Cerebellar nuclear complex (tissue), 1 donor: ENCODE results near the gene RLN2.
"Not testable (repeated sequence)": the region's sequence is repeated elsewhere in the genome, so short reads cannot be mapped to it uniquely, and the experiment has no call there.

Experiments
- DNase-seq, 2 experiments: peaks; one replicate each; lab custom pipeline; 2025; lab: John Stamatoyannopoulos, UW

RLN2 gene

DNA sequence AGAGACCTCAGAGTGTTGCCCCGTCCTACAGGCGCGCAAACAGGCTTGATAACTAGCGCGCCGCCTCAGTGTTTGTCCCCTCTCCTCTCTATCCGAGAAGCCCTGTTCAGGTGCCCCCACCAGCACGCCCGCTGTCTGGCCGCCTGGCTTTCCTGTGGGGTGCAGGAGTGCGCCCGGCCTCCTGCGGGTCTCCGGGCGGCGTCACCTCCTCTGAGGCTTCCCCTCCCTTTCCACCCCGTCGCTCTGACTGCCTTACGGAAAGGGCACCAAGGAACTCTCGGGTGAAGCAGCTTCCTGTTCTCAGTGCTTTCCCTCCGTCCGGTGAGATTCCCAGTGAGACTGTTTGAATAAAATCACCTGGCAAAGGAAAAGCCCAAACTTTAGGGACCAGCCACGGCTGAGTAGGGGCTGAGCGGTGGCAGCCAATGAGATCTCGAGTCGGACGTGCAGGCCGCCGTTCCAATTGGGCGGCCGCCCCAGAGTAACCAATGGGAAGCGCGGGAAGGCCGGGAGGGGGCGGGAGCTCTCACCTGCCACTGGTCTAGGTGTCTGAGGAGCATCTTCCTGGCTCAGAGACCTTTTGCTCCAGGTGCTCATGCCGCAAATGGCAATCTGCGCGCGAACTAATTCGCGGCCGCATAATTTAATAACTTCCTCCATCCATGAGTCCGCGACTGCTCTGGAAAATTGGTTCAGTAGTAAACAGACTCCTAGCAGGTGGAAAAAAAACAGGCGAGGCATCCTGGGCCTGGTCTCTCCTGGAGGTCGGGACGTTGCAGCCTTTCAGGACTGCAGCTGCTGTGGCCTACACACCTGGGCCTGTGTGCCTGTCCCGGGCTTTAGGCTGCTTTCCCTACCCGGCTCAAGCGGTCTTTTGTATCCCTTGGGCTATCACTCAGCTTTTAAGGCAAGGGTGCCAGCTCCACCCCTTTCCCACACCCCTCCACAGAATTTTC lies at the start of gene RLN2:
Gene RLN2 (minus strand): TSS at position 877 of the 956 bp plus-strand sequence. CDS start 136 bp downstream, at position 741.
- not testable (repeated sequence) for DNase-seq

- no peak for DNase-seq
Observed at GRCh38 chr9:5354184-5354583, 49.7 kb upstream of the RLN2 start.

- DNase-seq = no peak
Observed at GRCh38 chr9:5352637-5353248, 48.2 kb upstream of the RLN2 start.

DNA sequence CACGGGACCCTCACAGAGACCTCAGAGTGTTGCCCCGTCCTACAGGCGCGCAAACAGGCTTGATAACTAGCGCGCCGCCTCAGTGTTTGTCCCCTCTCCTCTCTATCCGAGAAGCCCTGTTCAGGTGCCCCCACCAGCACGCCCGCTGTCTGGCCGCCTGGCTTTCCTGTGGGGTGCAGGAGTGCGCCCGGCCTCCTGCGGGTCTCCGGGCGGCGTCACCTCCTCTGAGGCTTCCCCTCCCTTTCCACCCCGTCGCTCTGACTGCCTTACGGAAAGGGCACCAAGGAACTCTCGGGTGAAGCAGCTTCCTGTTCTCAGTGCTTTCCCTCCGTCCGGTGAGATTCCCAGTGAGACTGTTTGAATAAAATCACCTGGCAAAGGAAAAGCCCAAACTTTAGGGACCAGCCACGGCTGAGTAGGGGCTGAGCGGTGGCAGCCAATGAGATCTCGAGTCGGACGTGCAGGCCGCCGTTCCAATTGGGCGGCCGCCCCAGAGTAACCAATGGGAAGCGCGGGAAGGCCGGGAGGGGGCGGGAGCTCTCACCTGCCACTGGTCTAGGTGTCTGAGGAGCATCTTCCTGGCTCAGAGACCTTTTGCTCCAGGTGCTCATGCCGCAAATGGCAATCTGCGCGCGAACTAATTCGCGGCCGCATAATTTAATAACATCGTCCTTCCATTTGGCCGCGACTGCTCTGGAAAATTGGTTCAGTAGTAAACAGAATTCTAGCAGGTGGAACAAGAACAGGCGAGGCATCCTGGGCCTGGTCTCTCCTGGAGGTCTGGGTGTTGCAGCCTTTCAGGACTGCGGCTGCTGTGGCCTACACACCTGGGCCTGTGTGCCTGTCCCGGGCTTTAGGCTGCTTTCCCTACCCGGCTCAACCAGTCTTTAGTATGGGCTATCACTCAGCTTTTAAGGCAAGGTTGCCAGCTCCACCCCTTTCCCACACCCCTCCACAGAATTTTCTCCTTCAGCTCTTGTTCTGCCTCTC lies 34.8 kb upstream of the RLN2 start, which contains the start of gene RLN1:
Gene RLN1 (minus strand): TSS at position 885 of the 990 bp plus-strand sequence. CDS start 130 bp downstream, at position 755.
- DNase-seq = not testable (repeated sequence)

DNA sequence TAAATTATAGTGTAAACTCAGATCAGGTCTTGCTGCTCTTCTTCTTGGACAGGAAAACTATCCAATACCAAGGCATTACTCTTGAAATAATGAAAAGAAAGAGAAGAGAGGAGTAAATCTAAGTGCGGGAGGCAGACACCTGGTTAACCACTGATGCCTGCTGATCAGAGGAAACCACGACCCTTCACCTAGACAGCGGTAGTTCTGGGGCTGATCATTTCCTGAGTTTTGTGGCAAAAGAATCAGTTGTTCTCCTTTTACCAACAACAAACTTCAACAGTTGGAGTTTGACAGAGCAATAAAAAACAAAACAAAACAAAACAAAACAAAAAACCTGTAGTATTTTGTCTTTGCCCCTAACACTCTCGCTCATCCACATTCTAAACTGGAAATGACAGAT lies 32.2 kb upstream of the RLN2 start:
- no peak for DNase-seq

GRCh38 chr9:5331276-5331675 lies 26.8 kb upstream of the RLN2 start:
- not testable (repeated sequence) for DNase-seq

DNA sequence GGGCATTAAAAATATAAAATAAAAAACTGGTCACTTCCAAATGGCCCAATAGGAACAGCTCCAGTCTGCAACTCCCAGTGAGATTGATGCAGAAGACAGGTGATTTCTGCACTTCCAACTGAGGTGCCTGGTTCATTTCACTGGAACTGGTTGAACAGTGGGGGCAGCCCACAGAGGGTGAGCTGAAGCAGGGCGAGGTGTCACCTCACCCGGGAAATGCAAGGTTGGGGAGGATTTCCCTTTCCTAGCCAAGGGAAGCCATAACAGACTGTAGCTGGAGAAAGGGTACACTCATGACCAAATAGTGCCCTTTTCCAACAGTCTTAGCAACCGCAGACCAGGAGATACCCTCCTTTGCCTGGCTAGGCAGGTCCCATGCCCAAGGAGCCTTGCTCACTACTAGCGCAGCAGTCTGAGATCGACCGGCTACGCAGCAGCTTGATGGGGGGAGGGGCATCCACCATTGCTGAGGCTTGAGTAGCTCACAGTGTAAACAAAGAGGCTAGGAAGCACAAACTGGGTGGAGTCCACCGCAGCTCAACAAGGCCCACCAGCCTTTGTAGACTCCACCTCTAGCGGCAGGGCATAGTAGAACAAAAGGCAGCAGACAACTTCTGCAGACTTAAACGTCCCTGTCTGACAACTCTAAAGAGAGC lies 22.5 kb upstream of the RLN2 start:
- no peak for DNase-seq

- DNase-seq = no peak
Observed at GRCh38 chr9:5326187-5326586, 21.7 kb upstream of the RLN2 start.

- DNase-seq = not testable (repeated sequence)
Observed at GRCh38 chr9:5321601-5322000, 17.1 kb upstream of the RLN2 start.

DNA sequence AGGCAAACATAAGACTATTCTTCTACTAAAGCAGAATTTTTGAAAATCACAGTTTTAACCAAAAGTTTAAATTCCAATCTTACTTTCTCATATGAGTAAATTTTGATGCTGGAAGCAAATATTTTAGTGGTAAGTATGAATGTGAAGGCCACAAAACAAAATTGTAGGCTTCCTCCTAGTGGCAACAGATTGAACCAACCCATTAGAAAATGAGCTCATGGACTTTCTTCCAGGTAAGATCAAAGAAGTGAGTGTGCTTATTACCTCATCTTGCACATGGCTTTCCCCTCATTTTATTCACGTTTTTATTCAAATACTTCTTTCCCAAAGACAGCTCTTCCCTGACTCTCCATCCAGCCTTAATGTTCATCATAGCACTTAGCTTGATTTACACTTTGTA lies 16.5 kb upstream of the RLN2 start:
- no peak for DNase-seq

DNA sequence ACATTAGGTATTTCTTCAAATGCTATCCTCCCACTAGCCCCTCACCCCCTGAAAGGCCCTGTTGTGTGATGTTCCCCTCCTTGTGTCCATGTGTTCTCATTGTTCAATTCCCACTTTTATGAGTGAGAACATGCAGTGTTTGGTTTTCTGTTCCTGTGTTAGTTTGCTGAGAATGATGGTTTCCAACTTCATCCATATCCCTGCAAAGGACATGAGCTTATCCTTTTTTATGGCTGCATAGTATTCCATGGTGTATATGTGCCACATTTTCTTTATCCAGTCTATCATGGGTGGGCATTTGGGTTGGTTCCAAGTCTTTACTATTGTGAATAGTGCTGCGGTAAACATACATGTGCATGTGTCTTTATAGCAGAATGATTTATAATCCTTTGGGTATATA lies 11.9 kb upstream of the RLN2 start:
- not testable (repeated sequence) for DNase-seq

- DNase-seq = no peak
Observed at GRCh38 chr9:5315187-5315923, 10.8 kb upstream of the RLN2 start.

DNA sequence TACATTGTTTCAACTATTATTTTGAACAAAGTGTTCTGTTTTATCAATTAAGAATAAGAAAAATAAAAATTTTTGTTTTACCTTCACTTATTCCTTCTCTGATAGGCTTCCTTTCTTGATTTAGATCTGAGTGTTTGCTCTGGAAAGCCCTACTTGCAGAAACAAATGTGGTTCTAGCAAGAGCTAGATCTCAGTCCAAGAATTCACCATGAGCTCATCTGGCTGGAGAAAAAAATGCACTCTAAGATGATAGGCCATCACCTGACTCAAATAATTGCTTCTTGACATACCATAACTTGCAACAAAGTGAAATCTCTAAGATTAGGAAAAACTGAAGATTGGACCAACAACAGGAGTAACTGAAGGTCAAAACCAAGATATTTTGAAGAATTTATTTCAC lies 6.3 kb upstream of the RLN2 start:
- no peak for DNase-seq

DNA sequence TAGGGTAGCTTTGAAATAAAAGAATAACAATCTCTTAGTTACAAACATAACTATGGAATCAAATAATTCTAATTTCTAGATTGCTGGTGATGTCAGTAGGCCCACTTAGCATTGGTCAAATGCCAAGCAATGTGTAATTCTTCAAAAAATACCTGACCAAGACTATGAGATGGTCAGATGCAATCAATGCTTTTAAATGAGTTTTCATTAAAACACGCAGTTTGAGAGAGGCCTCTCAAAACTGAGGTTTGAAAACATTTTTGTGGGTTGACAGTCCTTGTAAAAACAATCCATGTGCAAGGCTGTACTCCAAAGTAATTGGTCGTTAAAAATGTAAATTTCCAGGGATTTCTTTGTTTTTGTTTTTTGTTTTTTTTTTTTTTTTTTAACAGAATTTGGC lies 1.2 kb upstream of the RLN2 start:
- no peak for DNase-seq

DNA sequence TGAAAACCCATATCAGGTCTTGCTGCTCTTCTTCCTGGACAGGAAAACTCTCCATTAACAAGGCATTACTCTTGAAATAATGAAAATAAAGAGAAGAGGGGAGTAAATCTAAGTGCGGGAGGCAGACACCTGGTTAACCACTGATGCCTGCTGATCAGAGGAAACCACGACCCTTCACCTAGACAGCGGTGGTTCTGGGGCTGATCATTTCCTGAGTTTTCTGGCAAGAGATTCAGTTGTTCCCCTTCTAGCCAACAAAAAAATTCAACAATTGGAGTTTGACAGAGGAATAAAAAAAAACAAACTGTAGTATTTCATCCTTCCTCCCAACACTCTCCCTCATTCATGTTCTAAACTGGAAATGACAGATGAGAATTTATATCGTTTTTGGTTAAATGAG lies 3.0 kb downstream of the RLN2 start:
- no peak for DNase-seq

- no peak for DNase-seq
Observed at GRCh38 chr9:5292141-5292540, 12.4 kb downstream of the RLN2 start.

- no peak for DNase-seq
Observed at GRCh38 chr9:5288591-5288990, 15.9 kb downstream of the RLN2 start.

- DNase-seq = no peak
Observed at GRCh38 chr9:5286262-5286661, 18.3 kb downstream of the RLN2 start.

DNA sequence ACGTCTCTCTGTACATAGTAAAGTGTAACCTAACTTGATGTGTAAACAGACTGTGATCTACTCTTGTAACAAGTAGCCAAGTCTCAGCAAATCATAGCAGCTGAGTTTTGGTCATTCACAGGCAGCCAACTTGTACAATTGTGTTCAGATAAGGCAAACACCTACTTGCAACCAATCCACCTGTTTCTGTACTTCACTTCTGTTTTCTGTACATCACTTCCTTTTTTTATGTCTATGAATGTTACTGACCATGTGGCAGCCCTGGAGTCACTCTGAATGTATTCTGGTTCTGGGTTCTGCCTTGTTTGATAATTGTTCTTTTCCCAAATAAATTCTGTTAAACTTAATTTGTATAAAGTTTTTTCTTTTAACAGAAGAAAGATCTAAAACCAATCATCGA lies 26.0 kb downstream of the RLN2 start:
- DNase-seq = no peak

DNA sequence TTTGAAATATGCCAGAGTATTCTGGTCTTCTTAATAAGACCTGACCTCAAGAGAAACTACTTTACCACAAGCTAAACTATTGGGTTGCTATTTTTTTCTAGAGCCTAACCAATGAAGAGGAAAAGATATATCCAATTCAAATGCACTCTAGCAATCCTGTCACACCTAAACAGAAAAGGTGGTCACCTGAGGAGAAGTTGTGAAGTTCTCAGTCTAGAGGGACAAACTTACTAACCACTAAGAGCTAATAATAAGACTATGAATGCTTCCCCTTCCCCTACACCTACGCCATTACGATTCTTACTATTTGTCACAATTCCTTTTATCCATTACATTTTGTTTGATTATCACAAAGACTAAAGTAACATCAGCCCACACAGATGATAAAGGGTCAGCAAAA lies 29.7 kb downstream of the RLN2 start:
- no peak for DNase-seq

GRCh38 chr9:5269249-5269715 lies 35.2 kb downstream of the RLN2 start:
- no peak for DNase-seq
